Measurements from ENCODE around the gene ZNF700.
A peak's percentile ranks its signal among the peaks of the same experiment; 100 is the strongest.
"Not testable (repeated sequence)": the region's sequence is repeated elsewhere in the genome, so short reads cannot be mapped to it uniquely, and the experiment has no call there.

The ZNF700 gene

DNA sequence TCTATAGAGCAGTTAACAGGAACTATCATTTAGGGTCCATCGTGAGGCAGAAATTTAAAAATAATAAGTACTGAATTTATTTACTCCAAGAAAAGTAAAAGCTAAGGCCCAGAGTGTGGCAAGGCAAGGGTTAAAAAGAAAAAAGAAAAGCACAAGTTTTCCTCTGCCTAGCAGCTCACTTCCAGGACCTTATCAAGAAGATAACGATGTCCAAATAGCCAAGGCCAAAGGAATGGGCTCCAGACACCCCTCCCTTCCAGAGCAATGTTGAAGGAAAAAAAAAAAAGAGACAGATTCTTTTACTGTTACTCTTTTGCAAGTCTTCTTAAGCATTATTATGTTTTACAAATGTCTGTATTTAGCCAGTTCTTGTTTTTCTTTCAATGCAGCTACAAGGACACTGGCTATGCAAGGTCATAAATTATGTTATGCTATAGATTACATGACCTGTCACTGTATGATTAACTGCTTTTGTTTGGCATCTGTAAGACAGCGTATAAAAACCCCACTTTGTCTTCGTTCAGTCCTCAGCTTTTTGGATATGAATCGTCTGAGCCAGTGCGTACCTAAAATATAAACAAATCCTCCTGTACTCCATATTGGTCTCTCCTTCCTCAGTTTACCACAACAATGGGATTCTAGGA lies 2.9 kb upstream of the ZNF700 start:
- no peak overlapping the region for H3K27ac ChIP-seq
- no peak for DNase-seq (ENCODE audit: low spot score)
- TF ChIP-seq, protein P1, sequence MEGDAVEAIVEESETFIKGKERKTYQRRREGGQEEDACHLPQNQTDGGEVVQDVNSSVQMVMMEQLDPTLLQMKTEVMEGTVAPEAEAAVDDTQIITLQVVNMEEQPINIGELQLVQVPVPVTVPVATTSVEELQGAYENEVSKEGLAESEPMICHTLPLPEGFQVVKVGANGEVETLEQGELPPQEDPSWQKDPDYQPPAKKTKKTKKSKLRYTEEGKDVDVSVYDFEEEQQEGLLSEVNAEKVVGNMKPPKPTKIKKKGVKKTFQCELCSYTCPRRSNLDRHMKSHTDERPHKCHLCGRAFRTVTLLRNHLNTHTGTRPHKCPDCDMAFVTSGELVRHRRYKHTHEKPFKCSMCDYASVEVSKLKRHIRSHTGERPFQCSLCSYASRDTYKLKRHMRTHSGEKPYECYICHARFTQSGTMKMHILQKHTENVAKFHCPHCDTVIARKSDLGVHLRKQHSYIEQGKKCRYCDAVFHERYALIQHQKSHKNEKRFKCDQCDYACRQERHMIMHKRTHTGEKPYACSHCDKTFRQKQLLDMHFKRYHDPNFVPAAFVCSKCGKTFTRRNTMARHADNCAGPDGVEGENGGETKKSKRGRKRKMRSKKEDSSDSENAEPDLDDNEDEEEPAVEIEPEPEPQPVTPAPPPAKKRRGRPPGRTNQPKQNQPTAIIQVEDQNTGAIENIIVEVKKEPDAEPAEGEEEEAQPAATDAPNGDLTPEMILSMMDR (conservative IDR thresholded peaks at IDR 0.05; ENCODE audit: low read depth) = no peak
- ChIA-PET CTCF (interaction anchor here (0.6 kb wide), 2 partner anchors 60 to 125 kb away, joined by 3 to 4 read pairs; no protein-coding TSS in a partner anchor), POLR2A (ENCODE audit: low non-redundant PET) (interaction anchor here (0.6 kb wide), 1 partner anchor 378 kb away, joined by 3 read pairs; no protein-coding TSS in a partner anchor)

DNA sequence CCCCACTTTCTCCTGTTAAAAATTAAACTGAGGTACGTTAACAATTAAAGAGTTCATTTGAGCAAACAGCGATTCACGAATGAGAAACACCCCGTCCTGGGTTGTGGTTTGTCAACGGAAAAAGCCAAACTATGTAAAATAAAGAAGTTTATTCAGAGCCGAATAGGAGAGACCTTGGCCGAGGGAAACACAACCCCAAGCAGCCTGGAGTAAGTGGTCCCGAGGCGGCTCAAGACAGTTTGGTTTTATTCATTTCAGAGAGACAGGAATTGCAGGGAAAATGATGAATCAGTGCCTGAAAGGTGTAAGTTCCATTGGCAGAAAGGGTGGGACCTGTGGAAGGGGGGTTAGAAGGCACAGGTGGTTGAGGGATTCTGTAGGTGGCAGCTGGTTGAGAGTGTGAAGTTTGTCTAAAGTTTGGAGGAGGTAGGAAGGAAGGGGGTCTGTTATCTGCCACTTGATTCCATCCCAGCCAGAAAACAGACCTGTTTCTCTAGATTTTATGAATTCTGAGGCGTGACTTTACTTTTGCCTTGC lies 812 bp downstream of the ZNF700 start:
- peak overlapping the region; percentile 95 for H3K27ac ChIP-seq
- POLR2A ChIA-PET (ENCODE audit: low non-redundant PET); DNase-seq (ENCODE audit: low spot score): not testable (repeated sequence)
- CTCF ChIA-PET = interaction anchor here (0.6 to 0.7 kb wide), 2 partner anchors 134 to 141 kb away, joined by 3 to 4 read pairs; no protein-coding TSS in a partner anchor

DNA sequence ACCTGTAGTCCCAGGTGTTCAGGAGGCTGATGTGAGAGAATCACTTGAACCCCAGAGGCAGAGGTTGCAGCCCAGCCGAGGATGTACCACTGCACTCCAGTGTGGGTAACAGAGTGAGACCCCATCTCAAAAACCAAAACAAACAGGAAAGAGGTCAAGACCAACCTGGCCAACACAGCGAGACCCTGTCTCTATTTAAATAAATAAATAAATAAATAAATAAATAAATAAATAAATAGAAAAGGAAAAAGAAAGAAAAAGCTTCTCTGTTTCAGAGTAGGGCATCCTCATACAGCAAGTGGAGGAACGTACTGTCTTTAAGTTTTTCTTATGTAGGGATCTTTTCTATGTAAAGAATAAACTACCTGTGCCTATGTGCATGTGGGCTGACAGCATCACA lies 2.3 kb downstream of the ZNF700 start:
- ChIA-PET POLR2A (ENCODE audit: low non-redundant PET) (no interaction called here), CTCF (interaction anchor here (0.7 kb wide), 1 partner anchor 144 kb away, joined by 3 read pairs; no protein-coding TSS in a partner anchor)
- TF ChIP-seq, protein P1 (conservative IDR thresholded peaks at IDR 0.05; ENCODE audit: low read depth) = no peak
- DNase-seq (ENCODE audit: low spot score) = no peak
- no peak overlapping the region for H3K27ac ChIP-seq

DNA sequence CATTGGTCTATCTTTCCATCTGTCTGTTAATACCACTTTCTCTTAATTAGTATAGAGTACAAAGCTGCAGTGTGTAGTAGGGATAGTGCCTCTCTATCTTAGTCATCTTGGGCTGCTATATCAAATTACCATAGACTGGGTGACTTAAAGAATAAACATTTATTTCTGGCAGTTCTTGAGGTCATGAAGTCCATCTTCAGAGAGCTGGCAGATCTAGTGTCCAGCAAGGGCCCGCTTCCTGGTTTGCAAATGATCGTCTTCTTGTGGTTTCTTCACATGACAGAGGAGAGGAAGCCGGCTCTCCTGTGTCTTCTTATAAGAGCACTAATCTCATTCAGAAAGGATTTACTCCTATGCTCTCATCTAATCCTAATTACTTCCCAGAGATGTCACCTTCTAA lies 6.1 kb downstream of the ZNF700 start:
- TF ChIP-seq, protein P1 (conservative IDR thresholded peaks at IDR 0.05; ENCODE audit: low read depth) = no peak
- ChIA-PET POLR2A (ENCODE audit: low non-redundant PET) (no interaction called here), CTCF (interaction anchor here (0.6 kb wide), 1 partner anchor 386 kb away, joined by 3 read pairs; no protein-coding TSS in a partner anchor)
- DNase-seq (ENCODE audit: low spot score) = no peak
- H3K27ac ChIP-seq = no peak overlapping the region

DNA sequence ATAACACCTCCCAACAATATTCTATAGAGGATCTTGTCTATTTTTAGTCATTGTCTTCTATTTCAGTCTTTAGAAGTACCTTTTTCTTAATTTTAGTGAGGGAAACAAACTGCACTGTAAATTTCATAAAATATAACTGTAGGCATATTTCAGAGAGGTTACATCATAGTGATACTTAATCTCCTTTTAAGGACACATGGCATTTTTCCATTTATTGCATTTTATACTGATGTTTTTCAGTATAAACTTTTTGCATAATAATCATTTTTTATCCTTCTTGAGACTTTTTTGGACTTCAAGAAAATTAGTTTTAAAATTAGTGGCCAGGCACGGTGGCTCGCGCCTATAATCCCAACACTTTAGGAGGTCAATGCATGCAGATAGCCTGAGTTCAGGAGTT lies 6.6 kb downstream of the ZNF700 start:
- ChIA-PET POLR2A (ENCODE audit: low non-redundant PET) (no interaction called here), CTCF (interaction anchor here (0.6 kb wide), 1 partner anchor 386 kb away, joined by 3 read pairs; no protein-coding TSS in a partner anchor)
- TF ChIP-seq, protein P1 (conservative IDR thresholded peaks at IDR 0.05; ENCODE audit: low read depth) = no peak
- DNase-seq (ENCODE audit: low spot score) = no peak
- no peak overlapping the region for H3K27ac ChIP-seq

DNA sequence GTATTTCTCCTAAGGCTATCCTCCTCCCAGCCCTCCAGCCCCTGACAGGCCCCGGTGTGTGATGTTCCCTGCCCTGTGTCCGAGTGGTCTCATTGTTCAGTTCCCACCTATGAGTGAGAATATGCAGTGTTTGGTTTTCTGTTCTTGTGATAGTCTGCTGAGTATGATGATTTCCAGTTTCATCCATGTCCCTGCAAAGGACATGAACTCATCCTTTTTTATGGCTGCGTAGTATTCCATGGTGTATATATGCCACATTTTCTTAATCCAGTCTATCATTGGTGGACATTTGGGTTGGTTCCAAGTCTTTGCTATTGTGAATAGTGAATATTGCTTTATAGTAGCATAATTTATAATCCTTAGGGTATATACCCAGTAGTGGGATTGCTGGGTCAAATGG lies 10.9 kb downstream of the ZNF700 start:
- DNase-seq (ENCODE audit: low spot score); CTCF ChIA-PET; H3K27ac ChIP-seq; POLR2A ChIA-PET (ENCODE audit: low non-redundant PET): not testable (repeated sequence)

DNA sequence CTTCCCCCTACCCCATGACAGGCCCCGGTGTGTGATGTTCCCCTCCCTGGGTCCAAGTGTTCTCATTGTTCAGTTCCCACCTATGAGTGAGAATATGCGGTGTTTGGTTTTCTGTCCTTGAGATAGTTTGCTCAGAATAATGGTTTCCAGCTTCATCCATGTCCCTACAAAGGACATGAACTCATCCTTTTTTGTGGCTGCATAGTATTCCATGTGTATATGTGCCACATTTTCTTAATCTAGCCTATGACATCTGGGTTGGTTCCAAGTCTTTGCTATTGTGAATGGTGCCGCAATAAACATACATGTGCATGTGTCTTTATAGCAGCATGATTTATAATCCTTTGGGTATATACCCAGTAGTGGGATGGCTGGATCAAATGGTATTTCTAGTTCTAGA lies 13.5 kb downstream of the ZNF700 start:
- H3K27ac ChIP-seq; CTCF ChIA-PET; DNase-seq (ENCODE audit: low spot score); POLR2A ChIA-PET (ENCODE audit: low non-redundant PET): not testable (repeated sequence)

DNA sequence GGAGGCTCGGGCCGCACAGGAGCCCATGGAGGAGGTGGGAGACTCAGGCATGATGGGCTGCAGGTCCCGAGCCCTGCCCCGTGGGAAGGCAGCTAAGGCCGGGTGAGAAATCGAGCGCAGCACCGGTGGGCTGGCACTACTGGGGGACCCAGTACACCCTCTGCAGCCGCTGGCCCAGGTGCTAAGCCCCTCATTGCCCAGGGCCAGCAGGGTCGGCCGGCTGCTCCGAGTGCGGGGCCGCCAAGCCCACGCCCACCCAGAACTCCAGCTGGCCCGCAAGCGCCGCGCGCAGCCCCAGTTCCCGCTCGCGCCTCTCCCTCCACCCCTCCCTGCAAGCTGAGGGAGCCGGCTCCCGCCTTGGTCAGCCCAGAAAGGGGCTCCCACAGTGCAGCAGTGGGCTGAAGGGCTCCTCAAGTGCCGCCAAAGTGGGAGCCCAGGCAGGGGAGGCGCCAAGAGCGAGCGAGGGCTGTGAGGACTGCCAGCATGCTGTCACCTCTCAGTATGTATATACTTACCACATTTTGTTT lies 16.5 kb downstream of the ZNF700 start:
- CTCF ChIA-PET; H3K27ac ChIP-seq; POLR2A ChIA-PET (ENCODE audit: low non-redundant PET); DNase-seq (ENCODE audit: low spot score): not testable (repeated sequence)
